ENCODE results near the gene EDEM1.
A peak's percentile ranks its signal among the peaks of the same experiment; 100 is the strongest.

EDEM1 gene

GRCh38 chr3:5197022-5197421 is 9.5 kb downstream of the EDEM1 start:
- peak overlapping the region; percentile 35 for H3K9ac ChIP-seq (ENCODE audit: low read length)
- peaks cover 10% of the 10 kb centered on the region for H4K20me1 ChIP-seq (ENCODE audit: low read depth, low read length)
- no peaks in the 10 kb centered on the region for H3K9me2 ChIP-seq (replicated peaks; ENCODE audit: insufficient read depth, low read length)
- H3K27me3 ChIP-seq (ENCODE audit: low read length) = no peaks in the 10 kb centered on the region
- peaks cover 64% of the 10 kb centered on the region for H3F3A ChIP-seq (ENCODE audit: insufficient read depth)
- TF ChIP-seq, protein P1, sequence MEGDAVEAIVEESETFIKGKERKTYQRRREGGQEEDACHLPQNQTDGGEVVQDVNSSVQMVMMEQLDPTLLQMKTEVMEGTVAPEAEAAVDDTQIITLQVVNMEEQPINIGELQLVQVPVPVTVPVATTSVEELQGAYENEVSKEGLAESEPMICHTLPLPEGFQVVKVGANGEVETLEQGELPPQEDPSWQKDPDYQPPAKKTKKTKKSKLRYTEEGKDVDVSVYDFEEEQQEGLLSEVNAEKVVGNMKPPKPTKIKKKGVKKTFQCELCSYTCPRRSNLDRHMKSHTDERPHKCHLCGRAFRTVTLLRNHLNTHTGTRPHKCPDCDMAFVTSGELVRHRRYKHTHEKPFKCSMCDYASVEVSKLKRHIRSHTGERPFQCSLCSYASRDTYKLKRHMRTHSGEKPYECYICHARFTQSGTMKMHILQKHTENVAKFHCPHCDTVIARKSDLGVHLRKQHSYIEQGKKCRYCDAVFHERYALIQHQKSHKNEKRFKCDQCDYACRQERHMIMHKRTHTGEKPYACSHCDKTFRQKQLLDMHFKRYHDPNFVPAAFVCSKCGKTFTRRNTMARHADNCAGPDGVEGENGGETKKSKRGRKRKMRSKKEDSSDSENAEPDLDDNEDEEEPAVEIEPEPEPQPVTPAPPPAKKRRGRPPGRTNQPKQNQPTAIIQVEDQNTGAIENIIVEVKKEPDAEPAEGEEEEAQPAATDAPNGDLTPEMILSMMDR (IDR thresholded peaks at IDR 0.05; ENCODE audit: insufficient read depth, low read length, poor library complexity, severe bottlenecking) = no peak
- no peak for TF ChIP-seq EZH2phosphoT487 (conservative IDR thresholded peaks at IDR 0.05; ENCODE audit: low read length)
- no peak overlapping the region for H3K4me3 ChIP-seq (ENCODE audit: insufficient read depth, low read length, poor library complexity, severe bottlenecking)
- H3K79me2 ChIP-seq (ENCODE audit: insufficient read depth, low read length) = peaks cover 98% of the 10 kb centered on the region
- peaks cover 48% of the 10 kb centered on the region for H3K36me3 ChIP-seq (ENCODE audit: low read length)
- peak overlapping the region; percentile 62 for H3K4me2 ChIP-seq (ENCODE audit: low read depth, low read length, poor library complexity, severe bottlenecking)
- no peak overlapping the region for H2AFZ ChIP-seq (ENCODE audit: low read depth, low read length, severe bottlenecking)
- no peaks in the 10 kb centered on the region for H3K9me3 ChIP-seq (ENCODE audit: insufficient read depth, low read length)
- H3K27ac ChIP-seq (ENCODE audit: low read depth, low read length) = peak overlapping the region; percentile 95

GRCh38 chr3:5197470-5198312 is 10.2 kb downstream of the EDEM1 start:
- H3K27ac ChIP-seq (ENCODE audit: low read depth, low read length) = peak overlapping the region; percentile 95
- TF ChIP-seq EZH2phosphoT487 (conservative IDR thresholded peaks at IDR 0.05; ENCODE audit: low read length) = no peak
- TF ChIP-seq, protein P1 (IDR thresholded peaks at IDR 0.05; ENCODE audit: insufficient read depth, low read length, poor library complexity, severe bottlenecking) = no peak
- peaks cover 3% of the 10 kb centered on the region for H4K20me1 ChIP-seq (ENCODE audit: low read depth, low read length)
- H3K4me3 ChIP-seq (ENCODE audit: insufficient read depth, low read length, poor library complexity, severe bottlenecking) = no peak overlapping the region
- peaks cover 55% of the 10 kb centered on the region for H3K36me3 ChIP-seq (ENCODE audit: low read length)
- H3K79me2 ChIP-seq (ENCODE audit: insufficient read depth, low read length) = peaks cover 98% of the 10 kb centered on the region
- no peaks in the 10 kb centered on the region for H3K27me3 ChIP-seq (ENCODE audit: low read length)
- H3K4me2 ChIP-seq (ENCODE audit: low read depth, low read length, poor library complexity, severe bottlenecking) = peak overlapping the region; percentile 62
- H2AFZ ChIP-seq (ENCODE audit: low read depth, low read length, severe bottlenecking) = no peak overlapping the region
- no peaks in the 10 kb centered on the region for H3K9me3 ChIP-seq (ENCODE audit: insufficient read depth, low read length)
- H3K9me2 ChIP-seq (replicated peaks; ENCODE audit: insufficient read depth, low read length) = no peaks in the 10 kb centered on the region
- H3K9ac ChIP-seq (ENCODE audit: low read length) = peak overlapping the region; percentile 35
- peaks cover 58% of the 10 kb centered on the region for H3F3A ChIP-seq (ENCODE audit: insufficient read depth)

GRCh38 chr3:5198313-5198677 is 10.8 kb downstream of the EDEM1 start:
- H2AFZ ChIP-seq (ENCODE audit: low read depth, low read length, severe bottlenecking) = no peak overlapping the region
- H3K9me3 ChIP-seq (ENCODE audit: insufficient read depth, low read length) = no peaks in the 10 kb centered on the region
- peak overlapping the region; percentile 35; the same call in 1 of the 2 replicates for H3K9ac ChIP-seq (ENCODE audit: low read length)
- peak overlapping the region; percentile 95 for H3K27ac ChIP-seq (ENCODE audit: low read depth, low read length)
- H3F3A ChIP-seq (ENCODE audit: insufficient read depth) = peaks cover 57% of the 10 kb centered on the region
- no peaks in the 10 kb centered on the region for H3K27me3 ChIP-seq (ENCODE audit: low read length)
- no peak overlapping the region for H3K4me3 ChIP-seq (ENCODE audit: insufficient read depth, low read length, poor library complexity, severe bottlenecking)
- H3K79me2 ChIP-seq (ENCODE audit: insufficient read depth, low read length) = peaks cover 98% of the 10 kb centered on the region
- peaks cover 61% of the 10 kb centered on the region for H3K36me3 ChIP-seq (ENCODE audit: low read length)
- H3K4me2 ChIP-seq (ENCODE audit: low read depth, low read length, poor library complexity, severe bottlenecking) = peak overlapping the region; percentile 62
- TF ChIP-seq EZH2phosphoT487 (conservative IDR thresholded peaks at IDR 0.05; ENCODE audit: low read length) = no peak
- TF ChIP-seq, protein P1 (IDR thresholded peaks at IDR 0.05; ENCODE audit: insufficient read depth, low read length, poor library complexity, severe bottlenecking) = no peak
- no peaks in the 10 kb centered on the region for H4K20me1 ChIP-seq (ENCODE audit: low read depth, low read length)
- H3K9me2 ChIP-seq (replicated peaks; ENCODE audit: insufficient read depth, low read length) = no peaks in the 10 kb centered on the region
